AG04450 (cell line): Measurements from ENCODE around the gene YLPM1. TPM values are rescaled to one million over a fixed set of nuclear protein-coding genes. Genes with fewer than 3 reads are reported as not detected.

Experiments
- CTCF ChIA-PET: fragments of 300-600, 350-600 bp; formaldehyde crosslinking; extraction: SDS; loops from one replicate; lab custom pipeline; 2022; ENCODE audit warnings: antibody characterized with exemption, inconsistent platforms; lab: Charles Lee
- POLR2A ChIA-PET: fragments of 350-600 bp; formaldehyde crosslinking; extraction: SDS; loops from one replicate; lab custom pipeline; 2021; ENCODE audit warnings: antibody characterized with exemption, inconsistent platforms; lab: Yijun Ruan, JAX
- DNase-seq: peaks from one replicate; pipeline ENCODE4 v3.0.0-alpha.2; 2011; ENCODE audit warnings: low read depth, low spot score
- H3K27ac ChIP-seq: one replicate; pipeline ENCODE4 v1.5.1; 2012; ENCODE audit warnings: low read depth, low read length, control low read depth
- H3K27me3 ChIP-seq: one replicate; pipeline ENCODE4 v1.6.0; 2012; ENCODE audit warnings: low read length; ENCODE audit not compliant: control insufficient read depth, insufficient read depth
- H3K4me3 ChIP-seq: 2 replicates; pipeline ENCODE4 v1.5.1; 2011; ENCODE audit warnings: mild to moderate bottlenecking, low read depth, low read length, control low read depth
- H3K9me3 ChIP-seq: 2 replicates; pipeline ENCODE4 v1.5.1; 2012; ENCODE audit warnings: low read length; ENCODE audit not compliant: control insufficient read depth, insufficient read depth
- polyA plus RNA-seq: library from polyadenylated mRNA; depleted of rRNA; stranded (reverse); fragments of >200 nt; gene quantifications from 2 replicates; pipeline ENCODE4 v1.2.3, GENCODE V29; 2011
- TF ChIP-seq, protein P1 (sequence below): IDR thresholded peaks from 2 replicates; pipeline ENCODE4 v1.5.1; 2011; ENCODE audit warnings: low read depth, low read length, control low read depth, inconsistent platforms

Gene YLPM1
- polyA plus RNA-seq, 1 experiment, result 15.3 TPM

DNA sequence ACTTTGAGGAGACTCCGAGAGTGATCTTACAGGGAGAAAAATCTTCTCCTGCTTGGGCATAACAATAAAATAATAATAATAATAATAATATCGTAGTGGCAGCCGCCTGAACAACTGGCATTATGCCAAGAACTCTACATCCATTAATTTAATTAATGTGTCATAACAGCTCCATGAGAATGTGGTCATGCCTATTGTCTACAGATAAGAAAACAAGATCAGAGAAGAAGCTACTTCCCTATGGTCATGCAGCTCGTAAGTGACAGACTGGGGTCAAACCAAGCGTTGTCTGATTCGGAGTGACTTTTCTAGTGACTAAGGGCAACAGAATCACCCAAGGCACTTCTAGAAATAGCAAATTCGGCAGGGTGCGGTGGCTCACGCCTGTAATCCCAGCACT is 101.1 kb downstream of the YLPM1 start:
- H3K9me3 ChIP-seq, result no peaks in the 10 kb centered on the region
- ChIA-PET POLR2A (no interaction called here), CTCF (interaction anchor here (1.5 to 9.4 kb wide), 4 partner anchors 17 to 225 kb away, joined by 3 to 227 read pairs (median 90); partner anchors contain the start of genes DLST and PROX2)
- DNase-seq, result no peak
- peaks cover 6% of the 10 kb centered on the region for H3K27me3 ChIP-seq
- TF ChIP-seq, protein P1, sequence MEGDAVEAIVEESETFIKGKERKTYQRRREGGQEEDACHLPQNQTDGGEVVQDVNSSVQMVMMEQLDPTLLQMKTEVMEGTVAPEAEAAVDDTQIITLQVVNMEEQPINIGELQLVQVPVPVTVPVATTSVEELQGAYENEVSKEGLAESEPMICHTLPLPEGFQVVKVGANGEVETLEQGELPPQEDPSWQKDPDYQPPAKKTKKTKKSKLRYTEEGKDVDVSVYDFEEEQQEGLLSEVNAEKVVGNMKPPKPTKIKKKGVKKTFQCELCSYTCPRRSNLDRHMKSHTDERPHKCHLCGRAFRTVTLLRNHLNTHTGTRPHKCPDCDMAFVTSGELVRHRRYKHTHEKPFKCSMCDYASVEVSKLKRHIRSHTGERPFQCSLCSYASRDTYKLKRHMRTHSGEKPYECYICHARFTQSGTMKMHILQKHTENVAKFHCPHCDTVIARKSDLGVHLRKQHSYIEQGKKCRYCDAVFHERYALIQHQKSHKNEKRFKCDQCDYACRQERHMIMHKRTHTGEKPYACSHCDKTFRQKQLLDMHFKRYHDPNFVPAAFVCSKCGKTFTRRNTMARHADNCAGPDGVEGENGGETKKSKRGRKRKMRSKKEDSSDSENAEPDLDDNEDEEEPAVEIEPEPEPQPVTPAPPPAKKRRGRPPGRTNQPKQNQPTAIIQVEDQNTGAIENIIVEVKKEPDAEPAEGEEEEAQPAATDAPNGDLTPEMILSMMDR, result no peak
- H3K4me3 ChIP-seq, result no peak overlapping the region
- H3K27ac ChIP-seq, result no peak overlapping the region

GRCh38 chr14:74865156-74865555 is 102.0 kb downstream of the YLPM1 start:
- CTCF ChIA-PET, result interaction anchor here (1.5 to 9.4 kb wide), 2 partner anchors 41 to 224 kb away, joined by 3 to 227 read pairs; no protein-coding TSS in a partner anchor
- no peak for DNase-seq
- Histone ChIP-seq H3K27me3 (peaks cover 6% of the 10 kb centered on the region), H3K4me3 (no peak overlapping the region), H3K27ac (no peak overlapping the region), H3K9me3 (no peaks in the 10 kb centered on the region)
- TF ChIP-seq, protein P1, result no peak
- POLR2A ChIA-PET, result no interaction called here

DNA sequence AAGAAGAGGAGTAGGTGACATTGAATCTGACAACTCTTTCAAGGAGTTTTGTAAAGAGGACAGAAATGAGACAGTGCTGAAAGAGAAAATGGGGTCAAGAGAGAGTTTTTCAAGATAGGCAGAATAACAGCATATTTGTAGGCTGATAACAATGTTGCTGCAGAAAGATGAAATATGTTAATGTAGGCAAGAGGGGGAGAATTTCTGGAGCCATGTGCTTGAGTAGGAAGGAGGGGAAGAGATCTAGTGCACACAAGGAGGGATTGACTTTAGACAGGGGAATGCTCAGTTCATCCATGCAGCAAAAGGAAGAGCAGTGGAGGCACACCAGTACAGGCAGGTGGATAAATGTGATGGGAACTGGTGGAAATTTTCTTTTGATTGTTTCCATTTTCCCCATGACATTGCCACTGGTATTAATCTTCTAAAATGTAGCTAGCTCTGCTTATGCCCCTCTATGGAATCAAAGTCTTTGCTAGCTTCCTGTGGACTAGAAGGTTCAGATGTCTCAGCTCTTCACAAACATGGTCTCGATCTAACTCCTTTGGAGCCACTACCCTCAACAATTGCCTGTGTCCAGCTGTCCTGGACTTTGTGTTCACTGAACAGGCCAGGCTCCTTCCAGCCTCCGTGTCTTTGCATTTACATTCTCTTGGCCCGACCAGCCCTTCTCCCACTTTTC is 103.7 kb downstream of the YLPM1 start:
- Histone ChIP-seq H3K27ac (no peak overlapping the region), H3K4me3 (no peak overlapping the region), H3K27me3 (peaks cover 6% of the 10 kb centered on the region), H3K9me3 (no peaks in the 10 kb centered on the region)
- POLR2A ChIA-PET, result no interaction called here
- TF ChIP-seq, protein P1, result no peak
- CTCF ChIA-PET, result interaction anchor here (1.8 to 2.5 kb wide), 4 partner anchors 8 to 222 kb away, joined by 6 to 14 read pairs (median 10); no protein-coding TSS in a partner anchor
- no peak for DNase-seq

DNA sequence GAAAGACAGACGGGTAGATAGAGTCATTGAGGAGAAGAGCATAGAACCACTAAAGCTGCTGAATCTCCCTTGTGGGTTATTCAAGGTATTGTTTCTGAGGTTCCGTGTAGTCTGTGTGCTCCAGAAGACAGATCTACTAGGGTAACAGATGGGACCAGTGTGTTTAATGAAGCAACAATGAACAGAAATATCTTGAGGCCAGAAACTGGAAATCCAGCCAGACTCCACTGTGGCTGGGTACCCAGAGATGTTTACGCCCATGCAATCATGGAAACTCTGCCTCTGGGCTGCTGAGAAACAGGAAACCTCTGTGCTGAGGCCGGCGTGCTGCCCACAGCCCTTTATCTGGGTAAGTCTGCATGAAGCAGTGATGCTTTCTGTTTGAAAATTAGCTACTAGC is 104.6 kb downstream of the YLPM1 start:
- DNase-seq, result no peak
- H3K27ac ChIP-seq, result no peak overlapping the region
- peaks cover 6% of the 10 kb centered on the region for H3K27me3 ChIP-seq
- H3K9me3 ChIP-seq, result no peaks in the 10 kb centered on the region
- H3K4me3 ChIP-seq, result no peak overlapping the region
- TF ChIP-seq, protein P1, result no peak
- POLR2A ChIA-PET, result no interaction called here
- CTCF ChIA-PET, result interaction anchor here (0.7 to 2.5 kb wide), 5 partner anchors 9 to 221 kb away, joined by 3 to 14 read pairs (median 7); no protein-coding TSS in a partner anchor

GRCh38 chr14:74868739-74869138 is 105.6 kb downstream of the YLPM1 start:
- Histone ChIP-seq H3K4me3 (no peak overlapping the region), H3K9me3 (no peaks in the 10 kb centered on the region), H3K27ac (no peak overlapping the region), H3K27me3 (peaks cover 3% of the 10 kb centered on the region)
- TF ChIP-seq, protein P1, result no peak
- CTCF ChIA-PET, result interaction anchor here (0.6 to 2.5 kb wide), 5 partner anchors 8 to 37 kb away, joined by 3 to 14 read pairs (median 7); no protein-coding TSS in a partner anchor
- no peak for DNase-seq
- POLR2A ChIA-PET, result interaction anchor here (0.7 kb wide), 1 partner anchor 14 kb away, joined by 3 read pairs; no protein-coding TSS in a partner anchor
